ENCODE measurements around the gene CCDC78.

The CCDC78 gene

GRCh38 chr16:727291-727977, 1.2 kb upstream of the CCDC78 start:
- Histone ChIP-seq H3K9me2 (replicated peaks; ENCODE audit: insufficient read depth, low read length) (no peaks in the 10 kb centered on the region), H3K4me3 (ENCODE audit: low read length) (peak overlapping the region; percentile 96), H3K27ac (ENCODE audit: low read length) (peak overlapping the region; percentile 43; the same call in 1 of the 2 replicates), H3K27me3 (replicated peaks; ENCODE audit: insufficient read depth, low read length) (no peaks in the 10 kb centered on the region), H3F3A (ENCODE audit: insufficient read depth, low read length) (peaks cover 13% of the 10 kb centered on the region; the same call in 1 of the 2 replicates), H4K20me1 (ENCODE audit: insufficient read depth, low read length) (no peaks in the 10 kb centered on the region), H3K4me2 (ENCODE audit: low read depth, low read length) (peak overlapping the region; percentile 100), H3K9ac (ENCODE audit: low read length) (peak overlapping the region; percentile 85), H3K9me3 (replicated peaks; ENCODE audit: insufficient read depth, low read length) (no peaks in the 10 kb centered on the region), H3K4me1 (ENCODE audit: low read length) (no peaks in the 10 kb centered on the region; the same call in 1 of the 2 replicates), H2AFZ (ENCODE audit: low read length) (peak overlapping the region; percentile 80), H3K79me2 (ENCODE audit: low read length) (no peaks in the 10 kb centered on the region), H3K36me3 (replicated peaks; ENCODE audit: insufficient read depth, low read length) (no peaks in the 10 kb centered on the region)
- TF ChIP-seq EZH2phosphoT487 (IDR thresholded peaks at IDR 0.05; ENCODE audit: low read length) (no peak), CTCF (IDR thresholded peaks at IDR 0.05; ENCODE audit: low read length) (no peak), EZH2 (optimal IDR thresholded peaks at IDR 0.05; ENCODE audit: low read depth, low read length) (no peak)
- DNase-seq = peak; percentile 47

GRCh38 chr16:726188-726437, 130 bp downstream of the CCDC78 start:
- Histone ChIP-seq H2AFZ (ENCODE audit: low read length) (peak overlapping the region; percentile 61; the same call in 1 of the 2 replicates), H4K20me1 (ENCODE audit: insufficient read depth, low read length) (no peaks in the 10 kb centered on the region), H3K36me3 (replicated peaks; ENCODE audit: insufficient read depth, low read length) (no peaks in the 10 kb centered on the region), H3K4me1 (ENCODE audit: low read length) (peaks cover 5% of the 10 kb centered on the region), H3F3A (ENCODE audit: insufficient read depth, low read length) (peaks cover 13% of the 10 kb centered on the region; the same call in 1 of the 2 replicates), H3K9ac (ENCODE audit: low read length) (peak overlapping the region; percentile 20; the same call in 1 of the 2 replicates), H3K9me3 (replicated peaks; ENCODE audit: insufficient read depth, low read length) (no peaks in the 10 kb centered on the region), H3K4me3 (ENCODE audit: low read length) (peak overlapping the region; percentile 58), H3K79me2 (ENCODE audit: low read length) (peaks cover 9% of the 10 kb centered on the region; the same call in 1 of the 2 replicates), H3K9me2 (replicated peaks; ENCODE audit: insufficient read depth, low read length) (no peaks in the 10 kb centered on the region), H3K27ac (ENCODE audit: low read length) (no peak overlapping the region), H3K27me3 (replicated peaks; ENCODE audit: insufficient read depth, low read length) (no peaks in the 10 kb centered on the region), H3K4me2 (ENCODE audit: low read depth, low read length) (peak overlapping the region; percentile 96)
- TF ChIP-seq CTCF (IDR thresholded peaks at IDR 0.05; ENCODE audit: low read length) = no peak
- no peak for DNase-seq

GRCh38 chr16:725463-726187, 618 bp downstream of the CCDC78 start:
- no peaks in the 10 kb centered on the region for H3K27me3 ChIP-seq (replicated peaks; ENCODE audit: insufficient read depth, low read length)
- TF ChIP-seq EZH2 (optimal IDR thresholded peaks at IDR 0.05; ENCODE audit: low read depth, low read length) (no peak), CTCF (IDR thresholded peaks at IDR 0.05; ENCODE audit: low read length) (no peak)
- peaks cover 9% of the 10 kb centered on the region; the same call in 1 of the 2 replicates for H3K79me2 ChIP-seq (ENCODE audit: low read length)
- H3K4me1 ChIP-seq (ENCODE audit: low read length) = peaks cover 5% of the 10 kb centered on the region
- no peaks in the 10 kb centered on the region for H3K9me2 ChIP-seq (replicated peaks; ENCODE audit: insufficient read depth, low read length)
- H3K4me2 ChIP-seq (ENCODE audit: low read depth, low read length) = peak overlapping the region; percentile 96; the same call in 1 of the 2 replicates
- H3K4me3 ChIP-seq (ENCODE audit: low read length) = no peak overlapping the region
- peaks cover 16% of the 10 kb centered on the region; the same call in 1 of the 2 replicates for H3F3A ChIP-seq (ENCODE audit: insufficient read depth, low read length)
- no peak overlapping the region for H2AFZ ChIP-seq (ENCODE audit: low read length)
- no peak for DNase-seq
- H3K9me3 ChIP-seq (replicated peaks; ENCODE audit: insufficient read depth, low read length) = no peaks in the 10 kb centered on the region
- H3K36me3 ChIP-seq (replicated peaks; ENCODE audit: insufficient read depth, low read length) = no peaks in the 10 kb centered on the region
- no peaks in the 10 kb centered on the region for H4K20me1 ChIP-seq (ENCODE audit: insufficient read depth, low read length)
- H3K9ac ChIP-seq (ENCODE audit: low read length) = no peak overlapping the region
- H3K27ac ChIP-seq (ENCODE audit: low read length) = no peak overlapping the region
